Thymus (tissue), 11 donors: ENCODE measurements around the gene MLXIPL. TPM values are rescaled to one million over a fixed set of nuclear protein-coding genes. Genes with fewer than 3 reads are reported as not detected.

ENCODE experiments used
- DNase-seq, 9 donors: peaks; one replicate each; pipeline ENCODE4 v3.0.0-alpha.2; 2013; ENCODE audit warnings: low spot score in 9 of 9, low read depth in 6 of 9, missing footprints in 1 of 9
- H3K27ac ChIP-seq, 2 donors: one replicate each; pipeline ENCODE4 v1.5.1; 2013; ENCODE audit warnings: control low read depth in 1 of 2, low read depth in 1 of 2, low read length in 1 of 2, mild to moderate bottlenecking in 1 of 2, moderate library complexity in 1 of 2
- H3K27me3 ChIP-seq, 2 donors: one replicate each; pipeline ENCODE4 v1.5.1; 2013; ENCODE audit warnings: low read length in 1 of 2; ENCODE audit not compliant: control insufficient read depth in 2 of 2, insufficient read depth in 1 of 2
- H3K36me3 ChIP-seq, 2 donors: one replicate each; pipeline ENCODE4 v1.5.1; 2013; ENCODE audit warnings: low read length in 1 of 2, mild to moderate bottlenecking in 1 of 2, moderate library complexity in 1 of 2; ENCODE audit not compliant: control insufficient read depth in 2 of 2, insufficient read depth in 2 of 2
- H3K4me1 ChIP-seq, 2 donors: one replicate each; pipeline ENCODE4 v1.5.1; 2013; ENCODE audit warnings: low read length in 2 of 2; ENCODE audit not compliant: control insufficient read depth in 2 of 2, insufficient read depth in 2 of 2
- H3K4me3 ChIP-seq, 2 donors: one replicate each; pipeline ENCODE4 v1.5.1; 2013; ENCODE audit warnings: low read length in 2 of 2, control low read depth in 1 of 2, mild to moderate bottlenecking in 1 of 2
- H3K9me3 ChIP-seq, 2 donors: one replicate each; pipeline ENCODE4 v1.5.1; 2013; ENCODE audit warnings: low read length in 1 of 2, mild to moderate bottlenecking in 1 of 2; ENCODE audit not compliant: control insufficient read depth in 2 of 2, insufficient read depth in 1 of 2
- WGBS: extraction: QIAGEN DNeasy Blood & Tissue Kit; methylation state at CpG from one replicate; pipeline ENCODE4 v1.1.7; 2013; 5-methylcytosine and 5-hydroxymethylcytosine counted together
- polyA plus RNA-seq: library from polyadenylated mRNA; stranded (reverse); fragments of 200-250 nt; gene quantifications from one replicate; pipeline ENCODE4 v1.2.3, GENCODE V29; 2013
- total RNA-seq: library from RNA; stranded (reverse); fragments of 120-200 nt; gene quantifications from one replicate; pipeline ENCODE4 v1.2.4, GENCODE V29; 2013
- donor health status: healthy.

MLXIPL gene
- total and polyA plus RNA-seq, 2 donors: 0.05 to 25.3 TPM

GRCh38 chr7:73547841-73548240 is 76.5 kb downstream of the MLXIPL start:
- no peaks in the 10 kb centered on the region for H3K27me3 ChIP-seq
- no peak overlapping the region for H3K4me3 ChIP-seq
- H3K9me3 ChIP-seq: peaks cover 0 to 3% of the 10 kb centered on the region in 2 donors
- no peak overlapping the region for H3K27ac ChIP-seq
- H3K4me1 ChIP-seq: no peaks in the 10 kb centered on the region
- peaks cover 48 to 52% of the 10 kb centered on the region in 2 donors for H3K36me3 ChIP-seq
- DNase-seq: no peak
- 92% methylated on average over 9 of the region's 9 CpGs for WGBS

- WGBS: 99% methylated on average over 2 of the region's 2 CpGs
- peaks cover 56 to 57% of the 10 kb centered on the region in 2 donors for H3K36me3 ChIP-seq
- no peak overlapping the region for H3K4me3 ChIP-seq
Observed at GRCh38 chr7:73544678-73545077, 79.6 kb downstream of the MLXIPL start.

More at GRCh38 chr7:73544678-73545077, 79.6 kb downstream of the MLXIPL start:
- Histone ChIP-seq H3K27ac (no peak overlapping the region), H3K27me3 (no peaks in the 10 kb centered on the region), H3K9me3 (peaks cover 0 to 3% of the 10 kb centered on the region in 2 donors), H3K4me1 (no peaks in the 10 kb centered on the region)
- DNase-seq: no peak

Other genes with a start within 250 kb of the MLXIPL start
- 0.76 TPM for gene FZD9, start 190.7 kb downstream of the MLXIPL start, total RNA-seq
- 0.62 TPM for gene FZD9, start 190.7 kb downstream of the MLXIPL start, polyA plus RNA-seq
- gene BAZ1B, start 102.2 kb downstream of the MLXIPL start, total RNA-seq: 50.1 TPM
- 18.7 TPM for gene BAZ1B, start 102.2 kb downstream of the MLXIPL start, polyA plus RNA-seq
- gene BCL7B, start 66.8 kb downstream of the MLXIPL start, total RNA-seq: 13.3 TPM
- 54.9 TPM for gene BCL7B, start 66.8 kb downstream of the MLXIPL start, polyA plus RNA-seq
- 18.2 TPM for gene TBL2, start 45.9 kb downstream of the MLXIPL start, total RNA-seq
- gene TBL2, start 45.9 kb downstream of the MLXIPL start, polyA plus RNA-seq: 16.1 TPM
- gene VPS37D, start 43.3 kb upstream of the MLXIPL start, total RNA-seq: 1.2 TPM
- gene VPS37D, start 43.3 kb upstream of the MLXIPL start, polyA plus RNA-seq: 2.7 TPM
- gene DNAJC30, start 58.9 kb upstream of the MLXIPL start, total RNA-seq: 3.7 TPM
- 8.0 TPM for gene DNAJC30, start 58.9 kb upstream of the MLXIPL start, polyA plus RNA-seq
- gene BUD23, start 59.1 kb upstream of the MLXIPL start, total RNA-seq: 43.4 TPM
- gene BUD23, start 59.1 kb upstream of the MLXIPL start, polyA plus RNA-seq: 71.0 TPM
- 2.2 TPM for gene STX1A, start 95.1 kb upstream of the MLXIPL start, total RNA-seq
- gene STX1A, start 95.1 kb upstream of the MLXIPL start, polyA plus RNA-seq: 5.4 TPM
- gene ABHD11, start 114.3 kb upstream of the MLXIPL start, total RNA-seq: 10.2 TPM
- 22.8 TPM for gene ABHD11, start 114.3 kb upstream of the MLXIPL start, polyA plus RNA-seq
- gene CLDN3, start 145.7 kb upstream of the MLXIPL start, total RNA-seq: 6.0 TPM
- 20.9 TPM for gene CLDN3, start 145.7 kb upstream of the MLXIPL start, polyA plus RNA-seq
- gene CLDN4, start 206.5 kb upstream of the MLXIPL start, total RNA-seq: 13.4 TPM
- gene CLDN4, start 206.5 kb upstream of the MLXIPL start, polyA plus RNA-seq: 38.4 TPM
- gene METTL27, start 218.0 kb upstream of the MLXIPL start, total RNA-seq: 2.2 TPM
- 1.3 TPM for gene METTL27, start 218.0 kb upstream of the MLXIPL start, polyA plus RNA-seq
- gene TMEM270, start 236.6 kb upstream of the MLXIPL start, total RNA-seq: 0.09 TPM
- 0.46 TPM for gene TMEM270, start 236.6 kb upstream of the MLXIPL start, polyA plus RNA-seq